GM18499 (cell line): ENCODE results near the gene ATP10A.
"Not testable (repeated sequence)": the region's sequence is repeated elsewhere in the genome, so short reads cannot be mapped to it uniquely, and the experiment has no call there.

Source experiments
- ATAC-seq: cut with Tn5 transposase; IDR thresholded peaks from one replicate; pipeline ENCODE4 v1.9.1; 2021; ENCODE audit warnings: moderate number of reproducible peaks; ENCODE audit not compliant: insufficient read depth, unreplicated experiment

The ATP10A gene

GRCh38 chr15:25886498-25887140, 23.5 kb upstream of the ATP10A start:
- ATAC-seq = no peak

GRCh38 chr15:25884370-25884769, 21.2 kb upstream of the ATP10A start:
- ATAC-seq = no peak

GRCh38 chr15:25883463-25884259, 20.5 kb upstream of the ATP10A start:
- no peak for ATAC-seq

GRCh38 chr15:25882466-25882865, 19.3 kb upstream of the ATP10A start:
- ATAC-seq = no peak

- not testable (repeated sequence) for ATAC-seq
Measured at GRCh38 chr15:25880877-25881276, 17.8 kb upstream of the ATP10A start.

GRCh38 chr15:25880411-25880810, 17.3 kb upstream of the ATP10A start:
- ATAC-seq = no peak

- no peak for ATAC-seq
Measured at GRCh38 chr15:25879438-25879837, 16.3 kb upstream of the ATP10A start.

GRCh38 chr15:25877681-25878080, 14.6 kb upstream of the ATP10A start:
- no peak for ATAC-seq

GRCh38 chr15:25876231-25877140, 13.4 kb upstream of the ATP10A start:
- no peak for ATAC-seq

GRCh38 chr15:25875566-25875965, 12.4 kb upstream of the ATP10A start:
- ATAC-seq = no peak

GRCh38 chr15:25874379-25874778, 11.3 kb upstream of the ATP10A start:
- no peak for ATAC-seq

- ATAC-seq = no peak
Measured at GRCh38 chr15:25871403-25871802, 8.3 kb upstream of the ATP10A start.

- ATAC-seq = no peak
Measured at GRCh38 chr15:25870938-25871337, 7.8 kb upstream of the ATP10A start.

- no peak for ATAC-seq
Measured at GRCh38 chr15:25869701-25870100, 6.6 kb upstream of the ATP10A start.

GRCh38 chr15:25866874-25867273, 3.7 kb upstream of the ATP10A start:
- ATAC-seq = no peak

GRCh38 chr15:25866251-25866650, 3.1 kb upstream of the ATP10A start:
- no peak for ATAC-seq

GRCh38 chr15:25864966-25865365, 1.8 kb upstream of the ATP10A start:
- no peak for ATAC-seq

GRCh38 chr15:25863968-25864580, 947 bp upstream of the ATP10A start:
- no peak for ATAC-seq

GRCh38 chr15:25862472-25863110, 536 bp downstream of the ATP10A start:
- ATAC-seq = no peak

GRCh38 chr15:25862071-25862471, 1.1 kb downstream of the ATP10A start:
- ATAC-seq = no peak
